ENCODE data around the gene NMUR2.

NMUR2 gene

GRCh38 chr5:152349683-152350526 is 55.2 kb downstream of the NMUR2 start:
- no peaks in the 10 kb centered on the region for H3K36me3 Mint-ChIP-seq
- H3K27ac Mint-ChIP-seq = no peak overlapping the region
- no peak for ATAC-seq
- H3K4me3 Mint-ChIP-seq = no peak overlapping the region
- H3K9me3 Mint-ChIP-seq = no peaks in the 10 kb centered on the region
- no peak for DNase-seq (ENCODE audit: low spot score in 2 of 2)
- no peaks in the 10 kb centered on the region for H3K4me1 Mint-ChIP-seq

All from stimulated activated effector memory CD8-positive, alpha-beta T cell treated with anti-CD3 and anti-CD28 coated beads, Interleukin-12 subunit alpha, Interleukin-12 subunit beta, amount 100 ng/mL, for 72 hours (primary cell).